ENCODE data around the gene WDR77. TPM values are rescaled to one million over a fixed set of nuclear protein-coding genes. Genes with fewer than 3 reads are reported as not detected.

The WDR77 gene
- total and polyA plus RNA-seq, 7 donors, result 13.8 to 29.5 (median 18.4) TPM

DNA sequence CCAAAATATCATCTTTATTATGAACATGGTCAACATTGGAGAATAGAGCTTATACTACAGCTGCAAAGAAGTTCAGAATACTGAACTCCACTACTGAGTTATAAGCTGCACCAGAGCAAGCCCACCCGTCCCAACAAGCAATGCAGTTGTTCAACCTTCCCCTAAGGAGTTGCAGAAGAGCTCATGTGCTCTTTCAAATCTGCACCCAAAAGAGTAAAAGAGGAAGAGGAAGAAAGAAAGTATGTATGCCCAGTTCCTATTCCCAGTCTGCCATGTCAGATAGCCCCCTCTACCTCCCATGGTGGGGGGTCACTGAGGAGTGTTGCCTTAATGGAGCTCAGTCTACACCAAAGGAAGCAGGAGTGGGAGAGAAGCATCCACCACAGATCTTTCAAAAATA, 31.6 kb upstream of the WDR77 start:
- Histone ChIP-seq H3K9me3 (no peaks in the 10 kb centered on the region), H3K27me3 (no peaks in the 10 kb centered on the region), H3K27ac (no peak overlapping the region), H3K4me1 (peaks cover 0 to 19% (median 11%) of the 10 kb centered on the region in 4 donors), H3K36me3 (no peaks in the 10 kb centered on the region), H3K4me3 (no peak overlapping the region)
- intact Hi-C loops (cut with DNase I), result loop anchor here (1.0 to 5.0 kb wide), 3 partner anchors 232 to 289 kb away; partner anchors contain the start of gene DDX20
- 54 to 76% methylated on average over 1 of the region's 1 CpG for WGBS, 2 donors
- TF ChIP-seq POLR2A (IDR thresholded peaks at IDR 0.05) (no peak), POLR2AphosphoS5 (IDR thresholded peaks at IDR 0.05) (no peak)
- no peak for DNase-seq

DNA sequence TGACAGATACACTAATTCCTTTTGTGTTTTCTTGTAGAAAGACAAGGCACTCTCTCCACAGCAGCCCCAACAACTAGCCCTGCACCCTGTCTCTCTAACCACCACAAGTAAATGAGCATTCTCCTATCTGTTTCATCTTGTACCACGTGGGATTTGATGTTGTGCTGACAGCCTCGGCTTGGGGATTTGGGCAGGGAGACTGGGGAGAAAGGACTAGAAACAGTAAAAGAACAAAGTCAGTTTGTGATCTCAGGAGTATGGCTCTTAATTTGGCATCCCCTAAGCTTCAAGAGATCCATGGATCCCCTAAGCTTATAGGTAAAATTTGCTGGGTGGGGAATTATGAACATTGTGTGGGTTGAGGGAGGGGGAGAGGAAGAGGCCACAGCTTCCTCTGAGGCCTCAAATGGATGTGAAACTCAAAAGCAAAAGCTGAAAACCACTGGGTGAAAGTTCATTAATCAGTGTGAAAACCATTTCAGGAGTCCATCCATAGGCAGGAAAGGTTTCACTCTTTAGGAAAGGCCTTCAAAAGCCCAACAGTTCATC, 27.8 kb upstream of the WDR77 start:
- H3K4me3 ChIP-seq, result no peak overlapping the region
- TF ChIP-seq, protein P1, sequence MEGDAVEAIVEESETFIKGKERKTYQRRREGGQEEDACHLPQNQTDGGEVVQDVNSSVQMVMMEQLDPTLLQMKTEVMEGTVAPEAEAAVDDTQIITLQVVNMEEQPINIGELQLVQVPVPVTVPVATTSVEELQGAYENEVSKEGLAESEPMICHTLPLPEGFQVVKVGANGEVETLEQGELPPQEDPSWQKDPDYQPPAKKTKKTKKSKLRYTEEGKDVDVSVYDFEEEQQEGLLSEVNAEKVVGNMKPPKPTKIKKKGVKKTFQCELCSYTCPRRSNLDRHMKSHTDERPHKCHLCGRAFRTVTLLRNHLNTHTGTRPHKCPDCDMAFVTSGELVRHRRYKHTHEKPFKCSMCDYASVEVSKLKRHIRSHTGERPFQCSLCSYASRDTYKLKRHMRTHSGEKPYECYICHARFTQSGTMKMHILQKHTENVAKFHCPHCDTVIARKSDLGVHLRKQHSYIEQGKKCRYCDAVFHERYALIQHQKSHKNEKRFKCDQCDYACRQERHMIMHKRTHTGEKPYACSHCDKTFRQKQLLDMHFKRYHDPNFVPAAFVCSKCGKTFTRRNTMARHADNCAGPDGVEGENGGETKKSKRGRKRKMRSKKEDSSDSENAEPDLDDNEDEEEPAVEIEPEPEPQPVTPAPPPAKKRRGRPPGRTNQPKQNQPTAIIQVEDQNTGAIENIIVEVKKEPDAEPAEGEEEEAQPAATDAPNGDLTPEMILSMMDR (IDR thresholded peaks at IDR 0.05), result no peak
- no peak for TF ChIP-seq POLR2A (IDR thresholded peaks at IDR 0.05)
- no peak for TF ChIP-seq EP300 (IDR thresholded peaks at IDR 0.05)
- no peak for TF ChIP-seq POLR2AphosphoS5 (IDR thresholded peaks at IDR 0.05)
- peaks cover 0 to 8% (median 0%) of the 10 kb centered on the region in 4 donors for H3K36me3 ChIP-seq
- 37 to 75% methylated on average over 2 of the region's 2 CpGs for WGBS, 2 donors
- no peaks in the 10 kb centered on the region for H3K27me3 ChIP-seq
- no peak for DNase-seq
- H3K4me1 ChIP-seq, result peaks cover 0 to 10% (median 3%) of the 10 kb centered on the region in 4 donors
- peak overlapping the region in 2 of 4 donors; percentile 18 to 48 for H3K27ac ChIP-seq
- H3K9me3 ChIP-seq, result no peaks in the 10 kb centered on the region
- intact Hi-C loops (cut with DNase I), result no loop called here

DNA sequence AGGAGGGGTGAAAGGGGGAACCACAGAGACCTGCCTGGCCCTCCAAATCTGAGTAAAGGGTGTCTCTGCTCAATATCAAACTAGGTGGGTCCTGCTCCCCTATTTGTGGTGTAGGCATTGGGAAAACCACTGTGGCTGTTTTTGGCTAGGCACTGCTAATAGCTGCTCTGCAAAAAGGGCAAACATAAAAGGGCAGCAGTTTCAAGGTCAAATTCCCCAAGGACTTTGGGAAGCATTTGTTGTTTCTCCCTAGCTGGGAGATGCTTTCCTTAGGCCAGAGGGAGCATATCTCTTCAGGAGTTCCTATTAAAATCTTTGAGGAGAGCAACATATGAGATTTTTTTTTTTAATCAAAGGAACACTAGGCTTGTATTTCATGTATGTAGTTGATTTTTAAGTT, 27.2 kb upstream of the WDR77 start:
- no peak for TF ChIP-seq EP300 (IDR thresholded peaks at IDR 0.05)
- TF ChIP-seq, protein P1 (IDR thresholded peaks at IDR 0.05), result no peak
- TF ChIP-seq POLR2AphosphoS5 (IDR thresholded peaks at IDR 0.05), result no peak
- no peak for TF ChIP-seq POLR2A (IDR thresholded peaks at IDR 0.05)

DNA sequence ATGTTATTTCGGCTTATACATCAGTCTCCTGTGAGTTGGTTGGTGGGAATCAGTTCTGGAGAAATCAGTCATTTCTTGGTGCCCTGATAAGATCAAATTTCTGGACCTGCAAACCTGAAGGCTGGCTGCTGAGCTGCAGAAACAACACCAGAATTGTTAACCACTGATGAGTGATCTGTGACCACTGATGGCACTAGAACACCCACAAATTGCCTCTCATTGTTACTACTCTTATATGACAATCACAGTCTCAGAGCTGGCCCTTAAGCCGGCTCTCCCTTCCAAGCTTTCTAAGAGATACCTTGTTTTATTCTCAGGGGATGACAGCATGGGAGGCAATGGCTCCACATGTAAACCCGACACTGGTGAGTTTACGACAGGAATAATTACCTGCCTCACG, 26.6 kb upstream of the WDR77 start:
- TF ChIP-seq EP300 (IDR thresholded peaks at IDR 0.05), result no peak
- no peak for TF ChIP-seq POLR2AphosphoS5 (IDR thresholded peaks at IDR 0.05)
- TF ChIP-seq, protein P1 (IDR thresholded peaks at IDR 0.05), result no peak
- TF ChIP-seq POLR2A (IDR thresholded peaks at IDR 0.05), result no peak
- intact Hi-C loops (cut with DNase I), result no loop called here
- no peaks in the 10 kb centered on the region for H3K9me3 ChIP-seq
- H3K4me1 ChIP-seq, result no peaks in the 10 kb centered on the region
- DNase-seq, result no peak
- no peaks in the 10 kb centered on the region for H3K27me3 ChIP-seq
- peaks cover 5 to 19% (median 6%) of the 10 kb centered on the region in 4 donors for H3K36me3 ChIP-seq
- WGBS, 2 donors, result 64 to 67% methylated on average over 5 of the region's 5 CpGs
- peak overlapping the region in 1 of 4 donors; percentile 32 for H3K4me3 ChIP-seq
- peak overlapping the region in 1 of 4 donors; percentile 48 for H3K27ac ChIP-seq

More for the DNA sequence above, 27.2 kb upstream of the WDR77 start:
- H3K4me3 ChIP-seq, result peak overlapping the region in 1 of 4 donors; percentile 32
- intact Hi-C loops (cut with DNase I), result no loop called here
- H3K27ac ChIP-seq, result peak overlapping the region in 1 of 4 donors; percentile 48
- no peaks in the 10 kb centered on the region for H3K27me3 ChIP-seq
- peaks cover 0 to 4% (median 0%) of the 10 kb centered on the region in 4 donors for H3K4me1 ChIP-seq
- no peak for DNase-seq
- no peaks in the 10 kb centered on the region for H3K9me3 ChIP-seq
- H3K36me3 ChIP-seq, result peaks cover 2 to 14% (median 4%) of the 10 kb centered on the region in 4 donors

DNA sequence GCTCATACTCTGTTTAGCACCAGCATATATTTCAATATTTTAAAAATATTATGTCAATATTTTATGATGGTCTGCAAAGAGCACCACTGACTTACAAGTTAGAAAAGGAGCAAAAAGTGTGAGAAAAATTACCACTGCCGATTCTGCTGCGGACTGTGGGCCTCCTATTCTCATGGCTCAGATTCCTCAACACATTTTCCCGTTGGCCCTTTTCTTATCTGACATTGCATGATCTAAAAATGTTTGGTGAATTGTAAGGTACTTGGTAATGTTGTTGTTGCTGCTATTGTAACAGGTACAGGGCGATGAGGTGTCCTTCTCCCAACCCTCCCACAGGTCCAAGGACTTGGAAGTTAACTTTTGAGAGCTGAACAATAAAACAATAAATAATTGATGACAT, 25.5 kb upstream of the WDR77 start:
- DNase-seq, result no peak
- no peaks in the 10 kb centered on the region for H3K9me3 ChIP-seq
- intact Hi-C loops (cut with DNase I), result no loop called here

More for the DNA sequence above, 25.5 kb upstream of the WDR77 start:
- Histone ChIP-seq H3K4me3 (peak overlapping the region in 3 of 4 donors; percentile 9 to 32 (median 14)), H3K27ac (peak overlapping the region; percentile 29 to 48 (median 34)), H3K27me3 (no peaks in the 10 kb centered on the region), H3K4me1 (no peaks in the 10 kb centered on the region), H3K36me3 (peaks cover 10 to 31% (median 13%) of the 10 kb centered on the region in 4 donors)
- 67 to 87% methylated on average over 4 of the region's 4 CpGs for WGBS, 2 donors
- TF ChIP-seq EP300 (IDR thresholded peaks at IDR 0.05) (no peak), POLR2A (IDR thresholded peaks at IDR 0.05) (no peak), POLR2AphosphoS5 (IDR thresholded peaks at IDR 0.05) (no peak)
- TF ChIP-seq, protein P1 (IDR thresholded peaks at IDR 0.05), result no peak

All from sigmoid colon (tissue), 7 donors.